ENCODE results near the gene L3MBTL4.

Gene L3MBTL4

DNA sequence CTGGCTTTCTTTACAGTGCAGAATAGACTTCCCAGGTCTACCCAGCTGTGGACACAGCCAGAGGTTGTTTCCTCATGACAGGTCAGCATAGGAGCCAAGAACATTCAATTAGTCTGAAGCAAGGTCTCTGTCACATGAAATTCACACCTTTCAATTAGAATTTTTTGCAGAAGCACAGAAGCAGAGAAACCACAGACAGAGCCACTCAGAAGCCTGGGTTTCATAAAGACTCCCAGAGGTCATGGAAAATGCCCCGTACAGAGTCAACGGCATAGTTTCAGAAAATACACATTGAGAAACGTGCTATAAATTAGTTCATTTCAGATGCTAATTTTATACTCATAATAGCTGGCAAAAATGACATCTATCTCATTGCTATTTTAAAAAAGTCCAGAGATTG, 432.4 kb downstream of the L3MBTL4 start:
- ChIA-PET CTCF (no interaction called here), POLR2A (ENCODE audit: low non-redundant PET) (no interaction called here)
- no peak for DNase-seq (ENCODE audit: low spot score)

DNA sequence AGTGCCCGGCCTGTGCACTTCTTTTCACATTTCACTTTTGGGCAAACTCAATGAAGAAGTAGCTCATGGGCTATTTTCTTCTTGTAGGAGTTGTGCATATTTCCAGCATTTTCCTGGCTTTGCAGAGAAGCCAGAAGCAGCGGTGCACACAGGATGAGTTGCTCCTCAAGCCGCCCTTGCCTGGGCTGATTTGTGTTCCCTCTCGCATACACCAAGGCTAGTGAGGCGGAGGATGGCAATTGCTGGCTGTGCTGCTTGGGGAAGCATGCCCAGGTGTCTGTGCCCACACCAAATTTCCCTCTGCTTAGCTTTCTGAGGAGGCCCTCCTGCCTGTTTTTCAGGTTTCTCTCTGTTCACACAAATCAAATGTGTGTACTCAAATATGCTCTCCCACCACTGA, 434.0 kb downstream of the L3MBTL4 start:
- H3K27ac ChIP-seq, result no peak overlapping the region
- ChIA-PET POLR2A (ENCODE audit: low non-redundant PET) (no interaction called here), CTCF (no interaction called here)
- no peak for DNase-seq (ENCODE audit: low spot score)
- TF ChIP-seq, protein P1, sequence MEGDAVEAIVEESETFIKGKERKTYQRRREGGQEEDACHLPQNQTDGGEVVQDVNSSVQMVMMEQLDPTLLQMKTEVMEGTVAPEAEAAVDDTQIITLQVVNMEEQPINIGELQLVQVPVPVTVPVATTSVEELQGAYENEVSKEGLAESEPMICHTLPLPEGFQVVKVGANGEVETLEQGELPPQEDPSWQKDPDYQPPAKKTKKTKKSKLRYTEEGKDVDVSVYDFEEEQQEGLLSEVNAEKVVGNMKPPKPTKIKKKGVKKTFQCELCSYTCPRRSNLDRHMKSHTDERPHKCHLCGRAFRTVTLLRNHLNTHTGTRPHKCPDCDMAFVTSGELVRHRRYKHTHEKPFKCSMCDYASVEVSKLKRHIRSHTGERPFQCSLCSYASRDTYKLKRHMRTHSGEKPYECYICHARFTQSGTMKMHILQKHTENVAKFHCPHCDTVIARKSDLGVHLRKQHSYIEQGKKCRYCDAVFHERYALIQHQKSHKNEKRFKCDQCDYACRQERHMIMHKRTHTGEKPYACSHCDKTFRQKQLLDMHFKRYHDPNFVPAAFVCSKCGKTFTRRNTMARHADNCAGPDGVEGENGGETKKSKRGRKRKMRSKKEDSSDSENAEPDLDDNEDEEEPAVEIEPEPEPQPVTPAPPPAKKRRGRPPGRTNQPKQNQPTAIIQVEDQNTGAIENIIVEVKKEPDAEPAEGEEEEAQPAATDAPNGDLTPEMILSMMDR (conservative IDR thresholded peaks at IDR 0.05; ENCODE audit: low read depth), result no peak

More for the DNA sequence above, 432.4 kb downstream of the L3MBTL4 start:
- no peak overlapping the region for H3K27ac ChIP-seq
- TF ChIP-seq, protein P1 (conservative IDR thresholded peaks at IDR 0.05; ENCODE audit: low read depth), result no peak

DNA sequence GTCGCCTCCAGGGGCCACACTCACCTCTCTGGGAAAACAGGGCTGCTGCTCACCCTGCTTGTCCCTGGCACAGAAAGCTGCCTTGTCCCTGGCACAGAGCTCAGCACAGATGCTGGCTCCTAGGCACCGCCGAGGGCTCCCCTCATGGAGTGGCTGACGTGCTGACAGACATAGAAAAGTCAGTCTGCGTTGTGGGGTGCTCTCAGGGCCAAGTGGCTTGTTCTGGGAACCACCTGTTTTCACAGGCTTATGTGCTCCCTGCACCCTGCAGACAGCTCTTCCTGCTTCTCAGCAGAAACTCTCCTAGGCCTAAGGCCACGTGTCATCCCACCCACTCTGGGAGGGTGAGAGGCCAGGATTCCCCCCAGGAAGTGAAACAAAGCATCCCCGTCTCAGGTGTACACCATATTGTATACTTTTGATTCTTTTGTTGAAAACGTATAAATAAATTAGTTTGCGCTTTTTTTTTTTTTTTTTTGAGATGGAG, 434.7 kb downstream of the L3MBTL4 start:
- ChIA-PET CTCF (no interaction called here), POLR2A (ENCODE audit: low non-redundant PET) (no interaction called here)
- TF ChIP-seq, protein P1 (conservative IDR thresholded peaks at IDR 0.05; ENCODE audit: low read depth), result no peak
- no peak for DNase-seq (ENCODE audit: low spot score)
- H3K27ac ChIP-seq, result no peak overlapping the region

DNA sequence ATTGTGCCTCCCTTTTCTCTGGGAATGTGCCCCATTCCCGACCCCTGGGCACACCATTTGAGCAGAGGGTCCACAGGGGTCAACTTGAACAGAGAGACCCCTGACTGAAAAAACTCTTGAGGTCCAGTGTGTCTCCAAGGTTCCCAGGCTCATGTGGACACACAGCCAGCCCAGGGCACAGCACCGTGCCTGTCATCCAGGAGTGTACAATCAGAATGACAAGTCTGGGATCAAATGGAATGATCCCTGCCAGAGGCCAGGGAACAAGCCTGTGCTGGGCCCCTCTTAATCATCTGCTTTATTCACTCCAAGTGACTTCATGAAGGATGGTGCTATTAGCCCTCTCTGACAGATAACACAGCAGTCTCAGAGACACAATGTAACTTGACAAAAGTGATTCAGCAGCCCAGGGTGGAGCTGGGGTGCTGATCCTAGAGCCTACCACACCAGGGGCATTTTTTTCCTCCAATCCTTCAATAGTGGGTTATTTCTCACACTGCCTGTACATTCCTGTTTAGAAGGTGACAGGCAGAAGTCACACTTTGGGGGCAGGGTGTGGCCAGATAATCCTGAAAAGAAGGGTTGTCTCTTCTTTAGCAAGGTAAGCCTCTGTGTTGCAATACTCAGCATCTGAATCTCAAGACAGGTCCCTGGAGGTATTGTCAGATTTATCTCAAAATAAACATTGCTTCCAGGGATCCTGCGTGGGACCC, 435.4 kb downstream of the L3MBTL4 start:
- CTCF ChIA-PET, result no interaction called here
- DNase-seq (ENCODE audit: low spot score), result no peak
- H3K27ac ChIP-seq, result no peak overlapping the region
- POLR2A ChIA-PET (ENCODE audit: low non-redundant PET), result no interaction called here
- TF ChIP-seq, protein P1 (conservative IDR thresholded peaks at IDR 0.05; ENCODE audit: low read depth), result no peak

DNA sequence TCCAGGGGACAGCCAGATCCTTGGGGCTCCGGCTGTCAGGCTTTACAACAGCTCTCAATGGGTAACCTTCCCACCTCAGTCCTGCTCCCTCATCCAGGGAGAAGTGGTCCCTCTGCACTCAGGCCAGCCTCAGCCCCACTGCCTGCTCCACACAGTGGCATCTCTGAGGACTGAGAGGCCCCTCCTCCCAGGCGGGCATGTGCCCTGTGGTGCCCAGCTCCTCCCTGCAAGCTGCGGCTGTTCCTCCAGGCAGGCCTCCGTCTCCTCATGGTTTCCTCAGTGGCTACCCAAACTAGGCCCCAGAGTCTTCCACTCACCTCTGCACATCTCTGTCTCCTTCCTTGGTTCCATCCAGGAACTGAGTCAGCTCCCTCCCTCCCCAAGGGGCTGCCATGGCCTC, 437.7 kb downstream of the L3MBTL4 start:
- DNase-seq (ENCODE audit: low spot score), result no peak
- no peak overlapping the region for H3K27ac ChIP-seq
- POLR2A ChIA-PET (ENCODE audit: low non-redundant PET), result no interaction called here
- CTCF ChIA-PET, result no interaction called here
- TF ChIP-seq, protein P1 (conservative IDR thresholded peaks at IDR 0.05; ENCODE audit: low read depth), result no peak

DNA sequence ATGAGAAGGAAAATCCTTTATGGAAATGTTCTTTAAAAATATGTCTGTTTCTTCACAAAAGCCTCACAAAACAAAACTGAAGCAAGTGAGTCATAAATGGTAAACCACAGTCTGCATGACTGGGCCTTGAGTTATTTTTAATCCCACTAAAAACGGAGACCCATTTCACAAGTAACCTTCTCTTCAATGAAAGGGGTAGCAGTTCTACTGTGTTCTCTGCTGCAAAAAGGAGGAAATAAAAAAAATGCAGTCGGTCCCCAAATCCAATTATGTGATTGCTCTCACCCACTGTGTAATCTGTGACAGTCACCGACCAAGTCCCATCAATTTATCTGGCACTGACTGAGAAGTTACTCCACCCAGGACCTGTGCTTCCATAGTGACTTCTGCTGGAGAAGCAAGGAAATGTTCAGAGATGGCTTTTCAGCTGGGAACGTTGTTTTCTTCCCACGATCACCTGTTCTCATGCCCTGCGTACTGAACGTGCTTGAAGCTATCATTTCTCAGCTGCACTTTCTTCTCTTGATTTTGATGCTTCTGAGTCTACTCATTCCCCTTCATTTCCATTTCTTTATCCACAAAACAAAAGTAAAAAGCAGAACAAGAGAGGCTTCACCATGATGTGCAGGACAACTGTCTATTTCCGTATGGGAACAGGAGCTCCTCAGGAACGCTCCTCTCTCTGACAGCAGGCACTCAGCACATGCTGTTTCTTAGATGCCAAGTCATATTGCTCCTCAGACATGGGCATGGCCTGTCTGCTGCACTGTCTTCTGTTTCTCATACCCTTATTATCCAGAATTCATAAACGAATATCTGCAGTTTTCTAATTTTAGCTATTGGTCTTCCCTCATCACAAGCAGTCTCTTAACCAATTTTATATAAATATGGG, 439.4 kb downstream of the L3MBTL4 start:
- ChIA-PET POLR2A (ENCODE audit: low non-redundant PET) (no interaction called here), CTCF (no interaction called here)
- TF ChIP-seq, protein P1 (conservative IDR thresholded peaks at IDR 0.05; ENCODE audit: low read depth), result no peak
- no peak overlapping the region for H3K27ac ChIP-seq
- DNase-seq (ENCODE audit: low spot score), result no peak

Measured in RWPE1 (cell line).